Parathyroid adenoma (tissue), 2 donors: ENCODE measurements around the gene FSTL4.

Source experiments
- H2AFZ ChIP-seq: fragments of 300-600 bp; sonication (generic); one replicate; pipeline ENCODE4 v1.7.0; 2017; ENCODE audit warnings: antibody characterized with exemption, mild to moderate bottlenecking
- H3K27ac ChIP-seq: fragments of 300-600 bp; sonication (generic); one replicate; pipeline ENCODE4 v1.7.0; 2017
- H3K27me3 ChIP-seq: fragments of 300-600 bp; sonication (generic); one replicate; pipeline ENCODE4 v1.7.0; 2017; ENCODE audit warnings: low read length; ENCODE audit not compliant: control insufficient read depth, insufficient read depth
- H3K36me3 ChIP-seq: fragments of 300-600 bp; sonication (generic); one replicate; pipeline ENCODE4 v1.7.0; 2017; ENCODE audit warnings: low read length; ENCODE audit not compliant: control insufficient read depth, insufficient read depth
- H3K4me1 ChIP-seq: fragments of 300-600 bp; sonication (generic); one replicate; pipeline ENCODE4 v1.7.0; 2017; ENCODE audit warnings: control low read depth
- H3K4me2 ChIP-seq: fragments of 300-600 bp; sonication (generic); one replicate; pipeline ENCODE4 v1.7.0; 2017; ENCODE audit warnings: low read length
- H3K4me3 ChIP-seq: fragments of 300-600 bp; sonication (generic); one replicate; pipeline ENCODE4 v1.7.0; 2017; ENCODE audit warnings: low read depth, low read length
- H3K79me2 ChIP-seq: fragments of 300-600 bp; sonication (generic); one replicate; pipeline ENCODE4 v1.7.0; 2017; ENCODE audit warnings: control low read depth
- H3K9ac ChIP-seq: fragments of 300-600 bp; sonication (generic); one replicate; pipeline ENCODE4 v1.7.0; 2017; ENCODE audit warnings: mild to moderate bottlenecking
- H3K9me3 ChIP-seq: fragments of 300-600 bp; sonication (generic); one replicate; pipeline ENCODE4 v1.7.0; 2017; ENCODE audit warnings: low read length; ENCODE audit not compliant: control insufficient read depth
- CTCF ChIP-seq: fragments of 300-600 bp; sonication (generic); IDR thresholded peaks from one replicate; pipeline ENCODE4 v1.7.0; 2017; ENCODE audit warnings: antibody characterized with exemption, mild to moderate bottlenecking
- donor health status: primary hyperparathyroidism.

Gene FSTL4

GRCh38 chr5:133420440-133421301 is 191.7 kb downstream of the FSTL4 start:
- Histone ChIP-seq H3K4me2 (no peak overlapping the region), H3K4me3 (no peak overlapping the region), H3K36me3 (no peaks in the 10 kb centered on the region), H3K27ac (no peak overlapping the region), H3K27me3 (no peaks in the 10 kb centered on the region), H3K9ac (no peak overlapping the region), H3K9me3 (no peaks in the 10 kb centered on the region), H3K4me1 (no peaks in the 10 kb centered on the region), H3K79me2 (peaks cover 14% of the 10 kb centered on the region), H2AFZ (no peak overlapping the region)
- TF ChIP-seq CTCF: no peak

- no peak overlapping the region for H3K9ac ChIP-seq
- H3K4me1 ChIP-seq: no peaks in the 10 kb centered on the region
- H3K4me3 ChIP-seq: no peak overlapping the region
- no peak for TF ChIP-seq CTCF
- no peaks in the 10 kb centered on the region for H3K9me3 ChIP-seq
- H3K36me3 ChIP-seq: no peaks in the 10 kb centered on the region
- no peak overlapping the region for H3K4me2 ChIP-seq
- peaks cover 3% of the 10 kb centered on the region for H3K79me2 ChIP-seq
- no peak overlapping the region for H3K27ac ChIP-seq
- no peak overlapping the region for H2AFZ ChIP-seq
- H3K27me3 ChIP-seq: no peaks in the 10 kb centered on the region
These were observed 196.4 kb downstream of the FSTL4 start for GRCh38 chr5:133415906-133416305.

DNA sequence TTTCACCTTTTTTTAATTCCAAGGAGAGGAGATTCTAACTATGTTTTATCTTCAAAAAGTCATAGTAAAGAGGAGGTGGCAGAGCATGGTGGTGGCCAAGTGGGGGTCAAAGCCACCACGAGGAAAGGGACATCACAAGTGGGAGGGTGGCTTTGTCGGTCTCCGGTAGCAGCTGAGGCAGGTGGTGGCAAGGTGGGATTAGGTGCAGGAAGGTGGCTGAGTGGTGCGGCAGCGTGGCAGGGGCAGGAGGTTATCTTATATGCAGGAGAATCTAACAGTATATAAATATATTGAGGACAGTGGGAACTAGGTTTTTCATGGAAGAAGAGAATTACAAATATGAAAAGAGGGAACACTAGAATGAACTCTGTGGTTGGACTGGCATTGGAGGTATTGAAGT is 196.8 kb downstream of the FSTL4 start:
- Histone ChIP-seq H3K27me3 (no peaks in the 10 kb centered on the region), H3K9me3 (no peaks in the 10 kb centered on the region), H3K79me2 (peaks cover 2% of the 10 kb centered on the region), H3K36me3 (no peaks in the 10 kb centered on the region), H3K4me3 (no peak overlapping the region), H3K27ac (no peak overlapping the region), H3K4me1 (no peaks in the 10 kb centered on the region), H3K4me2 (no peak overlapping the region), H3K9ac (no peak overlapping the region), H2AFZ (no peak overlapping the region)
- TF ChIP-seq CTCF: no peak

DNA sequence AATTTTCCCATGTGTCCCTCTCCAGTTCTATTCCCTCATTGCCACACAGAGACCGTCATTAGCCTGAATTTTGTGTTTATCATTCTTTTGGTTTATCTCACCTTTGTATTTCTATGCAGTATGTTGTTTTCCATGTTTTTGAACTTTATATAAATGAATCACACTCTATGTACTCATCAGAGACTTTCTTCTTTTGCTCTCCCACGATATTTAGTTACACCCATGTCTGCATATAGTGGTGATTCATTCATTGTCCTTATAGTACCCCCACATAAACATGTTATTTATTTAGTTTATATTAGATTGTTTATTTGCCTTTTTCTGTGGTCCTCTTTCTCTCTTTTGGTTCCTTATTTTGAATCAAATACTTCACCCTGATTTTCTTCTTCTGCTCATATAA is 199.7 kb downstream of the FSTL4 start:
- Histone ChIP-seq H3K9me3 (no peaks in the 10 kb centered on the region), H3K4me1 (no peaks in the 10 kb centered on the region), H3K9ac (no peak overlapping the region), H3K36me3 (no peaks in the 10 kb centered on the region), H2AFZ (no peak overlapping the region), H3K79me2 (no peaks in the 10 kb centered on the region), H3K4me3 (no peak overlapping the region), H3K27me3 (no peaks in the 10 kb centered on the region), H3K4me2 (no peak overlapping the region), H3K27ac (no peak overlapping the region)
- TF ChIP-seq CTCF: no peak

DNA sequence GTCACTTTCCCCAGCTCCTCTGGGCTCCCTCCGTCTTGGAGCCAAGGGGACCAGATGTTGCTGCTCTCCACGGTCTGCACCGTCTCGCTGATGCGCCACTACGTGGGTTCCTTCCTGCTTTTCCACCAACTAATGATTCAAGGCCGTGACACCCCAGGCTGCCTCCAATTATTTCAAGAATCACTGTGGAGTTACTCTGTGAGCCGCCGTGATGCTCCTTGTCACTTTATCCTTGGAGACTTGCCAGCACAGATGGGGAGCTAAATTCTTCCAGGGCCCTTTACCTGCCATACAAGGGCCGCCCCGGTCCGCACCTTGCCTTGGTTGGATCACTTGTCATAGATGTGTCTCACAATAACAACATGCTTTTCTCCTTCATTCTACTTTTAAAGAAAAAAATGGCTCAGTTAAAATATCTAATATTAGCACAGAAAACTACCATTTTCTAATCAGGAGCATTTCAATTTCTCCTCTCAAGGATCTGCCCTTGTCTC is 202.0 kb downstream of the FSTL4 start:
- Histone ChIP-seq H3K36me3 (no peaks in the 10 kb centered on the region), H3K9ac (no peak overlapping the region), H3K4me1 (no peaks in the 10 kb centered on the region), H3K27me3 (no peaks in the 10 kb centered on the region), H3K4me3 (no peak overlapping the region), H2AFZ (no peak overlapping the region), H3K27ac (no peak overlapping the region), H3K79me2 (peaks cover 3% of the 10 kb centered on the region), H3K9me3 (no peaks in the 10 kb centered on the region), H3K4me2 (no peak overlapping the region)
- no peak for TF ChIP-seq CTCF
